Neural crest cell (in vitro differentiated cells): Measurements from ENCODE around the gene FTSJ1. TPM values are rescaled to one million over a fixed set of nuclear protein-coding genes. Genes with fewer than 3 reads are reported as not detected.

ENCODE experiments used
- DNase-seq: peaks from one replicate; pipeline ENCODE4 v3.0.0; 2021; ENCODE audit warnings: low read depth, mixed read lengths, low spot score
- H3K27ac Mint-ChIP-seq: one replicate; pipeline ENCODE4 v1.8.0; 2021; ENCODE audit warnings: mild to moderate bottlenecking, mixed read lengths; ENCODE audit not compliant: unreplicated experiment
- H3K27me3 Mint-ChIP-seq: 2 replicates; pipeline ENCODE4 v1.8.0; 2021; ENCODE audit warnings: low read depth, mild to moderate bottlenecking, mixed read lengths
- H3K36me3 Mint-ChIP-seq: 2 replicates; pipeline ENCODE4 v1.8.0; 2021; ENCODE audit warnings: low read depth, mild to moderate bottlenecking, mixed read lengths
- H3K4me1 Mint-ChIP-seq: 2 replicates; pipeline ENCODE4 v1.8.0; 2021; ENCODE audit warnings: mixed read lengths
- H3K4me3 Mint-ChIP-seq: one replicate; pipeline ENCODE4 v1.8.0; 2021; ENCODE audit warnings: mild to moderate bottlenecking, mixed read lengths
- H3K9me3 Mint-ChIP-seq: 2 replicates; pipeline ENCODE4 v1.8.0; 2021; ENCODE audit warnings: mixed read lengths
- CTCF ChIP-seq: fragments of 200-600 bp; sonication (generic); conservative IDR thresholded peaks from 2 replicates; pipeline ENCODE4 v1.5.0; 2021; ENCODE audit warnings: antibody characterized with exemption, mild to moderate bottlenecking
- total RNA-seq: library from RNA; stranded (reverse); gene quantifications from 2 replicates; pipeline ENCODE4 v1.2.1, GENCODE V29; 2021

FTSJ1 gene
- total RNA-seq, 1 donor from 2014 or later: 45.8 TPM

DNA sequence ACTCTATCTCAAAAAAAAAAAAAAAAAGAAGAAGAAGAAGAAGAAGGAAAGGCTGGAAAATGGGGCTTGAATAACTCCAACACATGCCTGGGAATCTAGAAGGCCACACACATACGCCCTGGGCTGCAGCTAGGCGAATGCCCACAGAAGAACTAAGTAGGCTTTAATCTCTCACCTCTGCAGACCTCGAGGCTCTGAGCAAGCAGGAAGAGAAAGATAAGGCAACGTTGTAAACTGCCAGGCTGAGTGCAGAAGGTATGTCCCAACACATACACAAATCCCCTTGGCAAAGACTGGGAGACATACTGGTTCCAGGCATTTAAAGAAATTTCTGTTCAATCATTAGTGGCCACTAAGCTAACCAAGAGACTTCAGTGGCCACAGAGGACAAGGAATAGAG lies 24.3 kb upstream of the FTSJ1 start:
- H3K4me3 Mint-ChIP-seq: no peak overlapping the region
- H3K4me1 Mint-ChIP-seq: no peaks in the 10 kb centered on the region
- H3K36me3 Mint-ChIP-seq: peaks cover 2% of the 10 kb centered on the region
- TF ChIP-seq CTCF: no peak
- peaks cover 5% of the 10 kb centered on the region for H3K9me3 Mint-ChIP-seq
- DNase-seq: no peak
- H3K27me3 Mint-ChIP-seq: no peaks in the 10 kb centered on the region
- no peak overlapping the region for H3K27ac Mint-ChIP-seq

DNA sequence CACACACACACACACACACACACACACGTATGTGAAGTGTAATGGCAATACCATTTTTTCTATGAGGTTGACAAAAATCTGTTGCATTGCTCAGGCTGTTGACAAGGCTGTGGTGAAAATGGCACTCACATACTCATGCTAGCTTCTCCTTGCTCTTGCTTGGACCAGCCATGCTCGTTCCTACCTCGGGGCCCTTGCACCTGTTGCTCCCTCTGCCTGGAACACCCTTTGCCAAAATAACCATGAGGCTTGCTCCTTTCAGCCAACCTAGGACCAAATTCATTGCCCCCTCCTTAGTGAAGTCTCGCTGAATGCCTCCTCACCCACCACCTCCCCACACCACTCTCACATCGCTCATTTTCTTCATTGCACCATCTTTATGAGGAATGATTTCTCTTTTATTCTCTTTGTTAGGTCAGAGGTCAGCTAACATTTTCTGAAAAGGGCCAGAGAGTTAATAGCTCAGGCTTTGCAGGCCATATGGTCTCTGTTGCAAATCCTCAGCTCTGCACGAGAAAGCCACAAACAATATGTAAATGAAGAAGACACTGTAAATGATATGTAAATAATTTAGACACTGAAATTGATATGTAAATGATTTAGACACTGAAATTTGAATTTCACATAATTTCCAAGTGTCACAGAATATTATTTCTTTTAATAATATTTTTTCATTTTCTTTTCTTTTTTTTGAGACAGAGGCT lies 19.2 kb upstream of the FTSJ1 start:
- no peak for DNase-seq
- Mint-ChIP-seq H3K27me3 (no peaks in the 10 kb centered on the region), H3K36me3 (peaks cover 8% of the 10 kb centered on the region), H3K4me1 (no peaks in the 10 kb centered on the region), H3K9me3 (peaks cover 8% of the 10 kb centered on the region), H3K27ac (no peak overlapping the region), H3K4me3 (no peak overlapping the region)
- TF ChIP-seq CTCF: no peak

- Mint-ChIP-seq H3K4me3 (no peak overlapping the region), H3K36me3 (peaks cover 8% of the 10 kb centered on the region), H3K27me3 (no peaks in the 10 kb centered on the region), H3K9me3 (peaks cover 8% of the 10 kb centered on the region), H3K27ac (no peak overlapping the region), H3K4me1 (no peaks in the 10 kb centered on the region)
- TF ChIP-seq CTCF: no peak
- no peak for DNase-seq
Observed at GRCh38 chrX:48458711-48459110, 17.3 kb upstream of the FTSJ1 start.

- no peaks in the 10 kb centered on the region for H3K27me3 Mint-ChIP-seq
- H3K9me3 Mint-ChIP-seq: peaks cover 7% of the 10 kb centered on the region
- H3K4me3 Mint-ChIP-seq: no peak overlapping the region
- DNase-seq: no peak
- TF ChIP-seq CTCF: no peak
- H3K36me3 Mint-ChIP-seq: peaks cover 8% of the 10 kb centered on the region
- H3K4me1 Mint-ChIP-seq: no peaks in the 10 kb centered on the region
- H3K27ac Mint-ChIP-seq: no peak overlapping the region
Observed at GRCh38 chrX:48459483-48459882, 16.5 kb upstream of the FTSJ1 start.

DNA sequence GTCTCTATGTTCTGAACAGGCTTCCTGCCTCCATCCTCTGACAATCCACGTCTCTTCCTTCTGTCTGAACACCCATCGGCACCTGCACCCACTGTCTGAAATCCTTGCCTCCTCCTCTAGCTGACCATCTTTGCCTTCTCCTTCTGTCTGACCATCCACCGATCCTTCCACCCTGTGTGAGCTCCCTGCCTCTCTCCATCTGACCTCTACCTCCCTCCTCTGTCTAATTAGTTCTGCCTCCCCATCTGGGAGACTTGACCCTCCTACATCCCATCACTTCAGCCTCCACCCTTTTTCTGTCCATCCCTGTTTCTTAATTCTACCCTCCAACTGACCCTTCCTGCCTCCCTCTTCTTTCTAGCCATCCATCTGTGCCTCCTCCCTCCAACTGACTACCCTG lies 16.0 kb upstream of the FTSJ1 start:
- Mint-ChIP-seq H3K27me3 (no peaks in the 10 kb centered on the region), H3K4me3 (no peak overlapping the region), H3K36me3 (peaks cover 6% of the 10 kb centered on the region), H3K4me1 (no peaks in the 10 kb centered on the region), H3K27ac (no peak overlapping the region), H3K9me3 (peaks cover 4% of the 10 kb centered on the region)
- no peak for DNase-seq
- TF ChIP-seq CTCF: no peak
